Endothelial cell of umbilical vein (primary cell): Measurements from ENCODE around the gene RBM26. TPM values are rescaled to one million over a fixed set of nuclear protein-coding genes. Genes with fewer than 3 reads are reported as not detected.

Experiments
- BruUV-seq: library from RNA; stranded (reverse); fragments of 400-500 nt; replicated peaks from 2 replicates; lab custom pipeline; 2021; lab: Mats Ljungman, UMichigan
- CTCF ChIA-PET: fragments of 300-600, 350-600 bp; sonication (Branson Sonifier 250); formaldehyde crosslinking; loops from one replicate; lab custom pipeline; 2021; ENCODE audit warnings: antibody characterized with exemption, inconsistent platforms; lab: Charles Lee
- POLR2A ChIA-PET: fragments of 300-600, 350-600 bp; sonication (Branson Sonifier 250); formaldehyde crosslinking; loops from one replicate; lab custom pipeline; 2021; ENCODE audit warnings: antibody characterized with exemption, inconsistent platforms; lab: Charles Lee
- DNase-seq: peaks from one replicate; pipeline ENCODE4 v3.0.0-alpha.2; 2011; ENCODE audit warnings: low read depth, low spot score
- FAIRE-seq: peaks from 2 replicates; lab custom pipeline; 2011; peaks lifted over from hg19 to GRCh38; lab: Jason Lieb, UNC
- H2AFZ ChIP-seq: 2 replicates; pipeline ENCODE4 v1.6.0; 2012; ENCODE audit warnings: low read depth, low read length, control low read depth, inconsistent platforms
- H3K27ac ChIP-seq: 2 replicates; pipeline ENCODE4 v1.5.1; 2011; ENCODE audit warnings: low read depth, mild to moderate bottlenecking, control low read depth, low read length, moderate library complexity; ENCODE audit not compliant: insufficient read depth
- H3K27me3 ChIP-seq, 2 experiments: 2 replicates each; pipeline versions ENCODE4 v1.6.0 to v1.6.1; 2011; ENCODE audit warnings: low read length in 2 of 2, mixed read lengths in 1 of 2; ENCODE audit not compliant: control insufficient read depth in 2 of 2, insufficient read depth in 2 of 2
- H3K36me3 ChIP-seq, 2 experiments: 2 replicates in 1 of 2; 3 replicates in 1 of 2; pipeline ENCODE4 v1.5.1; 2011; ENCODE audit warnings: low read length in 2 of 2, mild to moderate bottlenecking in 1 of 2, moderate library complexity in 1 of 2; ENCODE audit not compliant: control insufficient read depth in 2 of 2, insufficient read depth in 2 of 2; ENCODE audit errors: extremely low read depth in 1 of 2
- H3K4me1 ChIP-seq: 3 replicates; pipeline ENCODE4 v1.5.1; 2011; ENCODE audit warnings: mild to moderate bottlenecking, low read length; ENCODE audit not compliant: control insufficient read depth, insufficient read depth; ENCODE audit errors: extremely low read depth
- H3K4me2 ChIP-seq: 2 replicates; pipeline ENCODE4 v1.6.1; 2011; ENCODE audit warnings: low read length, control low read depth, mixed read lengths; ENCODE audit not compliant: insufficient read depth
- H3K4me3 ChIP-seq, 3 experiments: fragments of 200-600 bp in 1 of 3; sonication (generic), shearing (Covaris generic) in 1 of 3; replicated peaks in 1 of 3; 2 replicates each; pipeline ENCODE4 v1.5.1; 2011 to 2016; ENCODE audit warnings: control low read depth in 3 of 3, low read length in 3 of 3, mild to moderate bottlenecking in 2 of 3, inconsistent platforms in 1 of 3, low read depth in 1 of 3, moderate library complexity in 1 of 3; ENCODE audit not compliant: insufficient read depth in 1 of 3
- H3K79me2 ChIP-seq: 2 replicates; pipeline ENCODE4 v1.6.0; 2012; ENCODE audit warnings: low read length, inconsistent platforms; ENCODE audit not compliant: control insufficient read depth, insufficient read depth
- H3K9ac ChIP-seq: replicated peaks from 2 replicates; pipeline ENCODE3; 2011; ENCODE audit warnings: low read length, control low read depth; ENCODE audit not compliant: insufficient read depth; ENCODE audit errors: extremely low read depth
- H3K9me1 ChIP-seq: replicated peaks from 3 replicates; pipeline ENCODE4 v1.6.0; 2011; ENCODE audit warnings: mild to moderate bottlenecking, low read length; ENCODE audit not compliant: control insufficient read depth, insufficient read depth; ENCODE audit errors: extremely low read depth
- H3K9me3 ChIP-seq: replicated peaks from 2 replicates; pipeline ENCODE4 v1.5.1; 2012; ENCODE audit warnings: low read length, inconsistent platforms; ENCODE audit not compliant: control insufficient read depth, insufficient read depth
- H4K20me1 ChIP-seq: replicated peaks from 2 replicates; pipeline ENCODE3; 2011; ENCODE audit warnings: mild to moderate bottlenecking, low read length; ENCODE audit not compliant: control insufficient read depth, insufficient read depth; ENCODE audit errors: extremely low read depth
- EZH2 ChIP-seq: IDR thresholded peaks from 2 replicates; pipeline ENCODE4 v1.6.1; 2012; ENCODE audit warnings: borderline replicate concordance, low read depth, mild to moderate bottlenecking, moderate library complexity, low read length, inconsistent platforms; ENCODE audit not compliant: severe bottlenecking
- FOS ChIP-seq: IDR thresholded peaks from 2 replicates; pipeline ENCODE4 v1.6.1; 2011; ENCODE audit warnings: mild to moderate bottlenecking, low read length, moderate library complexity, borderline replicate concordance; ENCODE audit not compliant: insufficient read depth
- GATA2 ChIP-seq: IDR thresholded peaks from 2 replicates; pipeline ENCODE4 v1.7.0; 2011; ENCODE audit warnings: low read depth, mild to moderate bottlenecking, moderate library complexity, mixed read lengths, low read length; ENCODE audit not compliant: insufficient read length, insufficient read depth
- JUN ChIP-seq: IDR thresholded peaks from 2 replicates; pipeline ENCODE4 v1.6.1; 2011; ENCODE audit warnings: borderline replicate concordance, low read depth; ENCODE audit not compliant: insufficient read length, insufficient read depth
- MYC ChIP-seq: IDR thresholded peaks from one replicate; pipeline ENCODE4 v1.6.1; 2011; ENCODE audit warnings: mild to moderate bottlenecking, low read depth, low read length
- POLR2A ChIP-seq: IDR thresholded peaks from 2 replicates; pipeline ENCODE4 v1.6.1; 2012; ENCODE audit warnings: low read depth, mild to moderate bottlenecking, control low read depth, low read length
- POLR2AphosphoS5 ChIP-seq: IDR thresholded peaks from 2 replicates; pipeline ENCODE4 v1.6.1; 2012; ENCODE audit warnings: low read depth, mild to moderate bottlenecking, control low read depth, low read length, moderate library complexity; ENCODE audit not compliant: insufficient read depth
- dilution Hi-C: fragments of 300-500 bp; cut with MboI; formaldehyde crosslinking; loops from one replicate; pipeline ENCODE4 v1.15.0; 2019; ENCODE audit warnings: low sequenced_read_pairs; ENCODE audit not compliant: extremely low pct_ligation_motif_present
- intact Hi-C: fragments of 100-400 bp; cut with micrococcal nuclease; formaldehyde crosslinking; loops from one replicate; pipeline ENCODE4 v1.10.0; 2022
- polyA plus RNA-seq, 4 experiments: library from polyadenylated mRNA; depleted of rRNA in 3 of 4; stranded (reverse) in 3 of 4; unstranded in 1 of 4; fragments of >200 nt; gene quantifications; 2 replicates each; pipeline versions ENCODE4 v1.2.1 to v1.2.3, GENCODE V29; 2011 to 2012; ENCODE audit warnings: missing spikeins in 1 of 4
- total RNA-seq: library from RNA; stranded (reverse); gene quantifications from 2 replicates; pipeline ENCODE4 v1.2.3, GENCODE V29; 2021
- TF ChIP-seq, protein P1 (sequence below), 2 donors: IDR thresholded peaks; 1 replicate in 1 of 2; 2 replicates in 1 of 2; pipeline ENCODE4 v1.5.1; 2011; ENCODE audit warnings: low read length in 2 of 2, mild to moderate bottlenecking in 2 of 2, moderate library complexity in 2 of 2, control low read depth in 1 of 2, inconsistent platforms in 1 of 2, low read depth in 1 of 2; ENCODE audit not compliant: insufficient read depth in 1 of 2; ENCODE audit errors: extremely low read depth in 1 of 2
- TF ChIP-seq, protein P2 (sequence below): IDR thresholded peaks from 2 replicates; pipeline ENCODE4 v1.6.1; 2011; ENCODE audit not compliant: insufficient read depth, insufficient read length

RBM26 gene
- total and polyA plus RNA-seq, 2 donors (not counting 3 experiments of a cell fraction or from before 2014, with no cell fraction given): 14.8 to 54.3 TPM

DNA sequence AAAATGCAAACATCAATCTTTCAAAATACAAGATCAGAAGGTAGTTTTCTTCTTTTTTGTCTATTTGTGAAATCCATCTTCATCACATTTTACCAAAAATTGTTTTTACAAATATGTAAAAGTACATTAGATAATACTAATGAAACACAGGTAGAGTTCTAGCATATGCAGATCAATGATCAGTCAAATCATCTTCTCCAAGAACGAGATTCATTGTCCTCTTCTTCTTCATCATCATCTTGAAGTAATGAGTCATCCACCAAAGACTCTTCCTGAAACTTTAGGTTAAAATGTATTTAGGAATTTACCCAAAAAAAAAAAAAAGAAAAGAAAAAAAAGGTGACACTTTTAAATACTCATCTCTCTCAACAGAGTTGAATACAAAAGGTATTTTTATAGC is 85.6 kb downstream of the RBM26 start:
- Histone ChIP-seq H3K9ac (no peak overlapping the region), H3K4me3 (no peak overlapping the region), H3K4me1 (no peaks in the 10 kb centered on the region), H3K9me1 (no peaks in the 10 kb centered on the region), H3K36me3 (peaks cover 0 to 12% of the 10 kb centered on the region in 2 experiments), H4K20me1 (no peaks in the 10 kb centered on the region), H3K27me3 (no peaks in the 10 kb centered on the region), H3K27ac (no peak overlapping the region), H2AFZ (no peak overlapping the region), H3K4me2 (no peak overlapping the region), H3K79me2 (no peaks in the 10 kb centered on the region), H3K9me3 (no peaks in the 10 kb centered on the region)
- TF ChIP-seq POLR2AphosphoS5 (no peak), FOS (no peak), JUN (no peak), GATA2 (no peak), EZH2 (no peak), MYC (no peak), POLR2A (no peak)
- TF ChIP-seq, protein P1, sequence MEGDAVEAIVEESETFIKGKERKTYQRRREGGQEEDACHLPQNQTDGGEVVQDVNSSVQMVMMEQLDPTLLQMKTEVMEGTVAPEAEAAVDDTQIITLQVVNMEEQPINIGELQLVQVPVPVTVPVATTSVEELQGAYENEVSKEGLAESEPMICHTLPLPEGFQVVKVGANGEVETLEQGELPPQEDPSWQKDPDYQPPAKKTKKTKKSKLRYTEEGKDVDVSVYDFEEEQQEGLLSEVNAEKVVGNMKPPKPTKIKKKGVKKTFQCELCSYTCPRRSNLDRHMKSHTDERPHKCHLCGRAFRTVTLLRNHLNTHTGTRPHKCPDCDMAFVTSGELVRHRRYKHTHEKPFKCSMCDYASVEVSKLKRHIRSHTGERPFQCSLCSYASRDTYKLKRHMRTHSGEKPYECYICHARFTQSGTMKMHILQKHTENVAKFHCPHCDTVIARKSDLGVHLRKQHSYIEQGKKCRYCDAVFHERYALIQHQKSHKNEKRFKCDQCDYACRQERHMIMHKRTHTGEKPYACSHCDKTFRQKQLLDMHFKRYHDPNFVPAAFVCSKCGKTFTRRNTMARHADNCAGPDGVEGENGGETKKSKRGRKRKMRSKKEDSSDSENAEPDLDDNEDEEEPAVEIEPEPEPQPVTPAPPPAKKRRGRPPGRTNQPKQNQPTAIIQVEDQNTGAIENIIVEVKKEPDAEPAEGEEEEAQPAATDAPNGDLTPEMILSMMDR (IDR thresholded peaks at IDR 0.05; ENCODE audit: extremely low read depth in 1 of 2, insufficient read depth in 1 of 2, low read depth in 1 of 2, low read length in 2 of 2): no peak
- TF ChIP-seq, protein P2, sequence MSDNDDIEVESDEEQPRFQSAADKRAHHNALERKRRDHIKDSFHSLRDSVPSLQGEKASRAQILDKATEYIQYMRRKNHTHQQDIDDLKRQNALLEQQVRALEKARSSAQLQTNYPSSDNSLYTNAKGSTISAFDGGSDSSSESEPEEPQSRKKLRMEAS: no peak
- BruUV-seq: no TSS peak
- no peak for FAIRE-seq
- intact Hi-C loops (no loop called here), dilution Hi-C loops (no loop called here)
- DNase-seq: no peak
- CTCF ChIA-PET: no interaction called here
- POLR2A ChIA-PET: interaction anchor here (1.1 kb wide), 1 partner anchor 1174 kb away, joined by 4 read pairs; no protein-coding TSS in a partner anchor
